MM.1S (cell line): Measurements from ENCODE around the gene LRRC4B.

Experiments used
- EZH2 ChIP-seq: fragments of 300-600 bp; sonication (generic); optimal IDR thresholded peaks from 2 replicates; pipeline ENCODE3; 2017; ENCODE audit warnings: low read depth, mild to moderate bottlenecking, antibody characterized with exemption, low read length, mixed read lengths
- TF ChIP-seq, protein P1 (sequence below): fragments of 300-600 bp; sonication (generic); IDR thresholded peaks from 2 replicates; pipeline ENCODE4 v1.5.1; 2016; ENCODE audit warnings: antibody characterized with exemption, low read length, mixed read lengths

DNA sequence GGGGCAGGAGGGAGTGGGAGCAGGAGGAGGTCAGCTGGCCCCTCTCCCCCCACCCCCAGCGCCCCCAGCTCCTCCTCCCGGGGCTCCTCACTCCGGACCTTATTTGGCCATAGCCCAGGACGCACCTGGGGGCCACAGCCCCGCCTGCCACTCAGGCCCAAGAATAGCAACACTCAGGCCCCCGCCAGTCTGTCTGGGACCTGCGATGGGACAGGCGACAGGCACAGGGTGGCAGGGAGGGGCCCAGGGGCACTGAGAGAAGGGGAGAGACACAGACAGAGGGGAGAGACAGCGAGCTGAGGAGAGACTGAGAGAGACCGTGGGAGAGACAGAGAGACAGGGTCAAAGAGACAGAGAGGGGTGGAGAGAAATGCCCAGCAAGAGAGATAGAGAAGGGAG, 67.5 kb downstream of the LRRC4B start:
- TF ChIP-seq, protein P1, sequence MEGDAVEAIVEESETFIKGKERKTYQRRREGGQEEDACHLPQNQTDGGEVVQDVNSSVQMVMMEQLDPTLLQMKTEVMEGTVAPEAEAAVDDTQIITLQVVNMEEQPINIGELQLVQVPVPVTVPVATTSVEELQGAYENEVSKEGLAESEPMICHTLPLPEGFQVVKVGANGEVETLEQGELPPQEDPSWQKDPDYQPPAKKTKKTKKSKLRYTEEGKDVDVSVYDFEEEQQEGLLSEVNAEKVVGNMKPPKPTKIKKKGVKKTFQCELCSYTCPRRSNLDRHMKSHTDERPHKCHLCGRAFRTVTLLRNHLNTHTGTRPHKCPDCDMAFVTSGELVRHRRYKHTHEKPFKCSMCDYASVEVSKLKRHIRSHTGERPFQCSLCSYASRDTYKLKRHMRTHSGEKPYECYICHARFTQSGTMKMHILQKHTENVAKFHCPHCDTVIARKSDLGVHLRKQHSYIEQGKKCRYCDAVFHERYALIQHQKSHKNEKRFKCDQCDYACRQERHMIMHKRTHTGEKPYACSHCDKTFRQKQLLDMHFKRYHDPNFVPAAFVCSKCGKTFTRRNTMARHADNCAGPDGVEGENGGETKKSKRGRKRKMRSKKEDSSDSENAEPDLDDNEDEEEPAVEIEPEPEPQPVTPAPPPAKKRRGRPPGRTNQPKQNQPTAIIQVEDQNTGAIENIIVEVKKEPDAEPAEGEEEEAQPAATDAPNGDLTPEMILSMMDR = no peak
- TF ChIP-seq EZH2 = no peak
